H1 (cell line): Measurements from ENCODE around the gene PEAK1. TPM values are rescaled to one million over a fixed set of nuclear protein-coding genes. Genes with fewer than 3 reads are reported as not detected.

Source experiments
- BCL11A ChIP-seq, 2 experiments: IDR thresholded peaks; one replicate each; pipeline ENCODE4 v1.6.1; 2011; ENCODE audit warnings: low read depth in 2 of 2, low read length in 2 of 2, mild to moderate bottlenecking in 2 of 2
- TEAD4 ChIP-seq: IDR thresholded peaks from 2 replicates; pipeline ENCODE4 v1.6.1; 2012; ENCODE audit warnings: low read depth, low read length, inconsistent platforms, mixed read lengths
- polyA plus RNA-seq, 7 experiments: library from polyadenylated mRNA; depleted of rRNA in 3 of 7; stranded (reverse) in 5 of 7; unstranded in 2 of 7; fragments of >200 nt in 5 of 7; fragments of 200-250 nt in 2 of 7; gene quantifications; 1 replicate in 5 of 7; 2 replicates in 1 of 7; 4 replicates in 1 of 7; pipeline versions ENCODE4 v1.2.1 to v1.2.3, GENCODE V29; 2011 to 2013; ENCODE audit warnings: missing spikeins in 2 of 7, mixed read lengths in 2 of 7
- total RNA-seq: library from RNA; stranded (reverse); fragmentation: NEBNext Ultra II Directional; extraction: Animal tissue kit (Norgen Biotek cat#: 25700); gene quantifications from 2 replicates; pipeline ENCODE4 v1.2.1, GENCODE V29; 2021
- TF ChIP-seq, protein P1 (sequence below): IDR thresholded peaks from 2 replicates; pipeline ENCODE4 v1.6.1; 2012; ENCODE audit warnings: low read length, inconsistent platforms

PEAK1 gene
- total and polyA plus RNA-seq, 2 of the 8 experiments (the other 6 are each of a cell fraction or from before 2014, with no cell fraction given) = 8.8 to 44.8 TPM

DNA sequence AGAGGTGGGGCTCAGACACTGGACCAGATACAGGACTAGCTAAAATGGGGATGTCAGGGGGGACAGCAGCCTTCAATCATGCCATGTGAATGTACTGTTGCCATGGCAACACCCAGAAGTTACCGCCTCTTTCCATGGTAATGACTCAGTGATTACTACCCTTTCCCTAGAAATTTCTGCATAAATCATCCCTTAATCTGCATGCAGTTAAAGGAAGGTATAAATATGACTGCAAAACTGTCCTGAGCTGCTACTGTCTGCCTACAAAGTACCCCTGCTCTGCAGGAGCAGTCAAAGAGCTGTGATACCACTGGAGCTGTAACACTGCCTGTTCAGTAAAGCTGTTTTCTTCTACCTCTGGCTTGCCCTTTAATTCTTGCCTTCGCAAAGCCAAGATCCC lies 168.2 kb downstream of the PEAK1 start (continued):
- TF ChIP-seq BCL11A (IDR thresholded peaks at IDR 0.05; ENCODE audit: low read depth in 2 of 2, low read length in 2 of 2) (no peak), TEAD4 (no peak)
- TF ChIP-seq, protein P1, sequence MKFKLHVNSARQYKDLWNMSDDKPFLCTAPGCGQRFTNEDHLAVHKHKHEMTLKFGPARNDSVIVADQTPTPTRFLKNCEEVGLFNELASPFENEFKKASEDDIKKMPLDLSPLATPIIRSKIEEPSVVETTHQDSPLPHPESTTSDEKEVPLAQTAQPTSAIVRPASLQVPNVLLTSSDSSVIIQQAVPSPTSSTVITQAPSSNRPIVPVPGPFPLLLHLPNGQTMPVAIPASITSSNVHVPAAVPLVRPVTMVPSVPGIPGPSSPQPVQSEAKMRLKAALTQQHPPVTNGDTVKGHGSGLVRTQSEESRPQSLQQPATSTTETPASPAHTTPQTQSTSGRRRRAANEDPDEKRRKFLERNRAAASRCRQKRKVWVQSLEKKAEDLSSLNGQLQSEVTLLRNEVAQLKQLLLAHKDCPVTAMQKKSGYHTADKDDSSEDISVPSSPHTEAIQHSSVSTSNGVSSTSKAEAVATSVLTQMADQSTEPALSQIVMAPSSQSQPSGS = no peak
